ENCODE data around the gene PRICKLE1.

Gene PRICKLE1

DNA sequence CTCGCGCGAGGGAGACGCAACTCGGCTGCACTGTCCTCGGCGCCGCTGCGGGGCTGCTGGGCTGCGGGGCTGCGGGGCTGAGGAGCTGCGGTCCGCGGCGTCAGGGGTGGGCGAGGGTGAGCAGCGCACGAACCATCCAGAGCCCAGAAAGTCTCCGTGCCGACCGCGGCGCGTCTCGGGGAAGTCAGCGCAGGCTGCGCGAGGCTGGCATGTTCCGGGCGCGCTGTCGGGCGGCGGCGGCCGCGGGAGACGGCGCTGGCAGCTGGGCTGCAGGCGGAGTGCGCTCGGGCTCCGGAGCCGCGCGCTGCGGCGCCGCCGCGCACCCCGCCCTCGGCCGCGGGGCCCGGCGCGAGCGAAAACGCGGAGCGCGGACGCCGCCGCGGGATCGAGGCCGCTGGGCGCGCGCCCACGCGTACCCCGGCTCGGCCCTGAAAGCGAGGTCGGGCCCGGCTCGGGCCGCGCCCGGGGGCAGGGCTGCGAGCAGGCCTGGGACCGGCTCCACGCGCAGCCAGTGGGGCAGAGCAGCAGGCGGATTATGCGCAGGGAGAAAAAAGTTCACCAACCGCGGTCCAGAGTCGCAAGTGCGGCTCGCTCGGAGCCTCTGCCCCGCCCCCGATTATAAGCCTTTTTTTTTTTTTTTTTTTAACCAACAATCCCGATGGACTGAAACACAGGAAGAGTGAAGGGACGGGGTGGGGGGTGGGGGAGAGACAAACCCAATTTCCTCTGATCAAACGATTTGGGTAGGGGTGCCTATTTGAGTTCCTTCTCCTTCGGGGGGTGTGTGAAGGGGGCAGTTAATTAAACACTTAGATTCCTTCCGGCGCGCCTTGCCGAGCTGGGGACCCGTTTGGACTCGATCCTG, at the start of gene PRICKLE1:
TSS of gene PRICKLE1 (minus strand) at position 282 of the 865 bp plus-strand sequence. CDS start 117,230 bp downstream, outside the sequence.
- DNase-seq (ENCODE audit: low spot score): peak; percentile 76

DNA sequence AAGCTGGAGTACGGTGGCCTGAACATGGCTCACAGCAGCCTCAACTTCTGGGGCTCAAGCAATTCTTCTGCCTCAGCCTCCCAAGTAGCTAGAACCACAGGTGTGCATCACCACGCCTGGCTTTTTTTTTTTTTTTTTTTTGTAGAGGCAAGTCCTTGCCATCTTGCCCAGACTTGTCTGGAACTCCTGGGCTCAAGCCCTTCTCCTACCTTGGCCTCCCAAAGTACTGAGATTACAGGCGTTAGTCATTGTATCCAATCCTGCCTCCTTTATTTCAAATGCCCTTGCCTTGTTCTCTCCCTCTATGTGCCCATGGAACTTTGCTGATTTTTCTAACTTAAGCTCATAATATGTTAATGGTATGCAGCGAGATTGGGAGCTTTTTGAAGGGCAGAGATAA, 49.2 kb upstream of the PRICKLE1 start:
- DNase-seq (ENCODE audit: low spot score): no peak

GRCh38 chr12:42638011-42638410, 48.5 kb upstream of the PRICKLE1 start:
- no peak for DNase-seq (ENCODE audit: low spot score)

DNA sequence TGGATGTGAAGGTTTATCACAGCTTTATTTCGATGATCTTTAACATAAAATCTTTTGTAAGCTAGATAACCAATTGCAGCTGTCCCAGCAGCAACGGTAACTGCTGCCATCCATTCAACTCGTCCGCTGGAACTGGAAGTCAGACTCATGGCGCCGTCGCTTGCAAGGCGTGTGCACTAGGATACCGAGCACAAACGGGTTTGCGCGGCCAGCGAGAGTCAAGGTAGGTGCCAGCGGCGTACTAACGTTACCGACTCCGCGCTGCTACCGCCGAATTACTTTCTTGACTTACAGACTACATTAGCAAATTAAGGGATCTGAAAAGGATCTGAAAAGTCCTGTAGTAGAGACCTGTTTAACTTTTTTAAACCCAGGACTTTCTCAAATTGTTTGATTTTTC, 47.4 kb upstream of the PRICKLE1 start:
- no peak for DNase-seq (ENCODE audit: low spot score)

- no peak for DNase-seq (ENCODE audit: low spot score)
Measured at GRCh38 chr12:42633594-42633993, 44.0 kb upstream of the PRICKLE1 start.

- no peak for DNase-seq (ENCODE audit: low spot score)
Measured at GRCh38 chr12:42631513-42631912, 42.0 kb upstream of the PRICKLE1 start.

DNA sequence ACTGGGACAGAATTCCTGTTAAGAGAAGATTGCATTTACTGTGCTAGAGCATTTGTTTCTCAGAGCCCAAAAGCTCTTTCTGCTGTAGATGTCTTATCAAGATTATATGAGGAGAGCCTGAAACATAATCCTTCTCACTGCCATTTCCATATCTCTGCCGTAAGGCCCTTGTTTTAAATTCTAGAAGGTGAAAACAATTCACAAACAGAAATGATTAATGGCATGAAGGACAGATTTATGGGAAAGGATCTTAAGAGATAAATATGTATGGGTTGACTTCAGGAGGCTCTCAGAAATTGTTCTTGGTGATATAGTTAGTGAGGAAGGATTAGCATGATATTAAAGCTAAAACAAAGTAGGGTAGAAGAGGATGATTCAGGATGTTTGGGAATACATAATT, 40.8 kb upstream of the PRICKLE1 start:
- no peak for DNase-seq (ENCODE audit: low spot score)

DNA sequence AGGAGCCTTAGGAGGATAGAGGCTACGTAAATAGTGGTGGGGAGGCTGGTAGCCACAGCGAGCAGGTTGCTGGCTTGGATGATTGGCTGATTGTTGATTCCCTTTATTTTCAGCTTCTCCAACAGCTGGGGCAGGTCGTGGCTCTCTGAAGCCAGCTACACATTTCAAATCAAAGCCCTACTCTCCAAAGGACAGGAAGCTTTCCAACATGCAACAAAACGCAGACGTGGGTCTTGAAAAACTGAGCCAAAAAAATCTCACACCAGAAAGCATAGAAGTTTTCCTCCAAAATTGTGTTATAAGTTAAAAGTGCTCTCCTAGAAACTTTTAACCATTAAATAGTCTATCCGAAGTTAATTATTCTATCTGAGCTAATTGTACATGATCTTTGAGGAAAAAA, 37.6 kb upstream of the PRICKLE1 start:
- DNase-seq (ENCODE audit: low spot score): no peak

DNA sequence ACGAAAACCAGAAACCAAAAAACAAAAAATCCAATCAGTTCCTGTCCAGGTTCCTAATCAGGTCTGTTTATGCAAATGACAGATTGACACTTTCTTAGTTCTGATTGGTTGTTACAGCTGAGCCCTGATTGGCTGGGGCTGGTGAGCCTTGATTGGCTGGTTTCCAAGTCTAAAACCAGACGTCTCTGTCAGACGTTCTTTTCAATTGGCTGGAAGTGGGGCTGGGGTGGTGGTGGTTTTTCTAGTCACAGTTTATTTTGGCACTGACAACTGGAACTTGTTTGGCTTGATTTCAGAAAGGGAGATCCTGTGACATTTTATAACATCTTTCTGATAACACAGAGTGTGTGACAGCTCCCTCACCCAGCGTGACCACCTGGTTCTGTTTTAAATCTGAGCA, 36.1 kb upstream of the PRICKLE1 start:
- no peak for DNase-seq (ENCODE audit: low spot score)

GRCh38 chr12:42617622-42618021, 28.1 kb upstream of the PRICKLE1 start:
- DNase-seq (ENCODE audit: low spot score): no peak

DNA sequence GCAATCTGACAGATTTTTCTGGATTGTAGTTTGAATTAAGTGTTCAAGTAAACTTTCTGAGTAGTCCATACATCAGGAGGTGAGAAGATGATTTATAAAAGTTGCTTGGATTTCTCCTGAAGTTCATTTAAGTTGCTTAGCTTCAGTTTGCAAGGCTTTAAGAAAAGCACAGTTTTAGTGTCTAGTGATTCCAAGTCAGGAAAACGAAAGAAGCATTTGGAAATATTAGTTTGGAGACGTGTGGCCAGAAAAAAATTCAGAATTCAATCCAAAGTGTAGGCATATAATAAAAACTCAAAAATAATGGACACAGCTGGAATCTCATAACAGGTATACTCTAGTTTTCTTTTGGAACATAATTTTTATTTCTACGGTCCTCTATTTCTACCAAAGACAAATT, 25.5 kb upstream of the PRICKLE1 start:
- no peak for DNase-seq (ENCODE audit: low spot score)

- no peak for DNase-seq (ENCODE audit: low spot score)
Measured at GRCh38 chr12:42612231-42612613, 22.7 kb upstream of the PRICKLE1 start.

DNA sequence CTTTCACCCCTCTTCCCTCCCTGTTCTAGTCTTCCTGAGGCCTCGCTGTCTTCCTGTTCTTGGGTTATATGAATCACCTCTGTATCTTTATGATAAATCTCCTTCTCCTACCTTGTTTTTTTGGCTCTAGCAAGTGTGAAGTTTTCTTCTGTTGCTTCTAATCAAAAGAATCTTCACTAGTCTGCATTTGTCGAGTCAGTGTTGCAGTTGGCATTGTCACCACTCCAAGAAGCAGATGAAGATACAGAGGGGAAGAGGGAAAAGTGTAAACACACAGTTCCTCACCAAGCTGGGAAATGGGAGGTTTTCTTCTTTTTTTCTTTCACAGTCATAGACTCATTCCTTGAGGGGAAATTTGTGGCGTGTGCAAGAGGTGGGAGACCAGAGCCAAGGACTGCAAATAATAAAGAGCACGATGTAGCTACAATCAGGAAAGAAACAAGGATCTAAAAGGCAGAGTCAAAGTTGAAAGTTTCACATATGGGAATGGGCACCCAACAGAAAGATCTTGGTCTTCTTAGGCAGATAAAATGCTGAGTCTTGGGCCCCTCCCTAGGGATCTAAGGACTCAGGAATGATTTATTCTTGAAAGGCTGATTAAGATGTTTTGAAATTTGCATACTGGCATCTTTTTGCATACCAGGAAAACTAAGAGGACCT, 22.2 kb upstream of the PRICKLE1 start:
- DNase-seq (ENCODE audit: low spot score): no peak

DNA sequence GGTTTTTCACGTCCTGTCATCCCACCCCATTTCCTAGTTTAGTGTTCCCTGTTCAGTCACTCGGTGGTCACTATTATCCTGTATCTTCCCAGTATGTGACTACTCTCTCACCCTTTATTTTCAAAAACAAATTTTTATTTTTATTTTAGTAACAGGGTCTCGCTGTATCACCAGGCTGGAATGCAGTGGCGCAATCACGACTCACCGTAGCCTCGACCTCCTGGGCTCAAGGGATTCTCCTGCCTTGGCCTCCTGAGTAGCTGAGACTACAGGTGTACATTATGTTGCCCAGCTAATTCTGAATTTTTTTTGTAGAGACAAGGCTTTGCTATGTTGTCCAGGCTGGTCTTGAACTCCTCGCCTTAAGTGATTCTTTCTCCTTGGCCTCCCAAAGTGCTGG, 20.1 kb upstream of the PRICKLE1 start:
- peak; percentile 50 for DNase-seq (ENCODE audit: low spot score)

- no peak for DNase-seq (ENCODE audit: low spot score)
Measured at GRCh38 chr12:42608196-42608825, 18.8 kb upstream of the PRICKLE1 start.

GRCh38 chr12:42607584-42608058, 18.1 kb upstream of the PRICKLE1 start:
- DNase-seq (ENCODE audit: low spot score): no peak

- no peak for DNase-seq (ENCODE audit: low spot score)
Measured at GRCh38 chr12:42606471-42606870, 16.9 kb upstream of the PRICKLE1 start.

- no peak for DNase-seq (ENCODE audit: low spot score)
Measured at GRCh38 chr12:42605685-42606084, 16.1 kb upstream of the PRICKLE1 start.

GRCh38 chr12:42603246-42603990, 13.9 kb upstream of the PRICKLE1 start:
- DNase-seq (ENCODE audit: low spot score): no peak

DNA sequence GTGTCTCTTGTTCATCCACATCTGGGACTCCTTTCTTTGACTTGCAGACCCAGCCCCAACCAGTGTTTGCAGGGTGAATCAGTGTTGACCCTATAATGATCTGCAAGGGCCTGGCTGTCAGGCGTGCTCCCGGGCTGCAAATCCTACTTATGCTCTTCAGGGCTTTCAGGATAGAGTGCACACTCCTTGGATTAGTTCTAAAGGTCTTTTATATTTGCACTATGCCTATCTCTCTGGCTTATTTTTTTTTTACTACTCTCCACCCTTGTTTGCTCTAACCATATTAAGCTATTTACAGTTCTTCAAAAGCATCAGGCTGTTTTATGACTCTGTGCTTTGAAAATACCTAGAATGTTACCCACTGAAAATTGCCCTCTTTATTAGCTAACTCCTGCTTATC, 4.3 kb upstream of the PRICKLE1 start:
- DNase-seq (ENCODE audit: low spot score): no peak

GRCh38 chr12:42590330-42590934, 886 bp upstream of the PRICKLE1 start:
- peak; percentile 60 for DNase-seq (ENCODE audit: low spot score)
